ENCODE measurements around the gene DAAM1. TPM values are rescaled to one million over a fixed set of nuclear protein-coding genes. Genes with fewer than 3 reads are reported as not detected.

The DAAM1 gene
- total RNA-seq, 2 experiments from 2014 or later: 12.1 to 15.9 TPM

DNA sequence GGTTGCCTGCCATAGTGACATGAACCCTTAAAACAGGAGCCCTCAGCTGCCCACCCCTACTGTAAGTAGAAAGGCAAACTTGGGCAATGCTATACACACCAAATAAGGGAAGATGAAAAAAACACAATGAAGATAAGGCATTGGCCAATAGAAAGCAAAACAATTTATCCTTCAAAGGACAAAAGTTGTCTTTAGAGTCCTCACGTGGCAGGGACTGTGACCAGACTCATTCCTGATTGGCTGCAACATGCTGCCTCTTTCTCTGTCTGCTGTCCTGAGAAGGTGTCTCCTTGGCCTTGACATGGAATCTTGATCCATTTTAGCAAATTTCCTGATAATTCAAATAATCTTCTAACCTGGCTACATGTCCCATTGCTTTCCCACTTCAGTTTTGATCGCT lies 144.8 kb downstream of the DAAM1 start:
- DNase-seq (no peak), ATAC-seq (no peak)
- H3K27ac Mint-ChIP-seq: no peak overlapping the region
- CTCF ChIA-PET: no interaction called here
- no peaks in the 10 kb centered on the region for H3K27me3 Mint-ChIP-seq
- peaks cover 1% of the 10 kb centered on the region for H3K36me3 Mint-ChIP-seq
- no peaks in the 10 kb centered on the region for H3K9me3 Mint-ChIP-seq (ENCODE audit: low read depth)
- peaks cover 3% of the 10 kb centered on the region for H3K4me1 Mint-ChIP-seq
- no peak overlapping the region for H3K4me3 Mint-ChIP-seq

DNA sequence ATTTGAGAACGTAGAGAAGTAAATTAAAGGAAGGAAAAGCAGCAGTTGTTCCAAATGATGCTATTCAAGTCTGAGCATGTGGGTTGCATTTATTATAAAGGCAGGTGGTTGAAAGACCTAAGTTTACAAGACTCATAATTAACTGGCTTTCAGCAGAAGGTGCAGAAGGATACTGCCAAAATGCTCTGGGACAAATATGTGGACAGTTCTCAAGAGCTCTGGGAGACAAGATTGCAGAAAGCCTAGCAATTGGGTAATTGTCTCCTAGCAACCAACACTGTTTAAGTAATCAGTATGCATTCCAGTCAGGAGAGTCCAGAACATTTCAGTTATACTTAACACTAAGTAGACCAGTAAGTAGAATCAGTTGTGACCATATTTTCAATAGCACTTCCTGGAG lies 145.2 kb downstream of the DAAM1 start:
- Mint-ChIP-seq H3K9me3 (ENCODE audit: low read depth) (no peaks in the 10 kb centered on the region), H3K4me3 (no peak overlapping the region), H3K4me1 (peaks cover 3% of the 10 kb centered on the region), H3K36me3 (peaks cover 1% of the 10 kb centered on the region), H3K27me3 (no peaks in the 10 kb centered on the region), H3K27ac (no peak overlapping the region)
- no peak for ATAC-seq
- CTCF ChIA-PET: no interaction called here
- DNase-seq: no peak

DNA sequence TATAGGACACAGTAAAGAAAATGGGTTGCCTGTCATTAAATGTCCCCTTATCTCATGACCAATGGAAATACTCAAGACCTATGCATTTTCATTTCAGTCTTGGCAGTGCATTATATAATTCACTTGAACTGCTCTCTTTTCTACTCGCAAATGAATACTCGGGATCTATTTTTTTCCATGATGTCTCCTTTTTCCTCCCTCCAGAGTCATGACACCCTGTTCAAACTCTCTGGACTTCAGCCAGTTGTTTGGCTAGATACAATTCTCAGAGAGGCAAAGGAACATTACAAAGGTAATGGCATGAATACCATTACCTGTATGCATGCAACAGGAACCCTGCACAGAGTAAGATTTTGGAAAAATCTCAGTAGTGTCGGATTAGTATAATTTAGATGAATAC lies 145.8 kb downstream of the DAAM1 start:
- ATAC-seq (no peak), DNase-seq (no peak)
- peaks cover 1% of the 10 kb centered on the region for H3K36me3 Mint-ChIP-seq
- no peaks in the 10 kb centered on the region for H3K9me3 Mint-ChIP-seq (ENCODE audit: low read depth)
- H3K27me3 Mint-ChIP-seq: no peaks in the 10 kb centered on the region
- CTCF ChIA-PET: no interaction called here
- H3K4me1 Mint-ChIP-seq: peaks cover 3% of the 10 kb centered on the region
- H3K4me3 Mint-ChIP-seq: no peak overlapping the region
- H3K27ac Mint-ChIP-seq: no peak overlapping the region

DNA sequence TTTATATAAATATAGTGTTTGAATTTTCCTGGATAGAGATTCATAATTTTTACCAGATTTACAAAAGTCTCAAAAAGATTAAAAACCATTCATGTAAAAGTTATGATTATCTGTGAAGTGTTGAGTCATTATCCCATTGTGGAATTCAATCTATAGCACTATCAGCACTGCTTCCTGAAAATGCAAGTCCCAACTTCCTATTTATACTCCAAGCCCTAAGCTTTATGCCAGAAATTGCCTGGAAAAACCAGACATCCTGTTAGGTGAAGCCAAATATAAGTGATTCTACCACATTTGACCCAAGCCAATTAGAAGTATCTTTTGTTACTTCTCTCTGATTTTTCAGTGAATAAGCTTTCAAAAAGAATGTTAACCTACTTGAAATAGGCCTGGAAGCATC lies 147.6 kb downstream of the DAAM1 start:
- Mint-ChIP-seq H3K36me3 (peaks cover 3% of the 10 kb centered on the region), H3K4me1 (no peaks in the 10 kb centered on the region), H3K4me3 (no peak overlapping the region), H3K9me3 (ENCODE audit: low read depth) (no peaks in the 10 kb centered on the region), H3K27me3 (no peaks in the 10 kb centered on the region), H3K27ac (no peak overlapping the region)
- CTCF ChIA-PET: interaction anchor here (1.2 kb wide), 1 partner anchor 9 kb away, joined by 3 read pairs; no protein-coding TSS in a partner anchor
- no peak for ATAC-seq
- DNase-seq: no peak

DNA sequence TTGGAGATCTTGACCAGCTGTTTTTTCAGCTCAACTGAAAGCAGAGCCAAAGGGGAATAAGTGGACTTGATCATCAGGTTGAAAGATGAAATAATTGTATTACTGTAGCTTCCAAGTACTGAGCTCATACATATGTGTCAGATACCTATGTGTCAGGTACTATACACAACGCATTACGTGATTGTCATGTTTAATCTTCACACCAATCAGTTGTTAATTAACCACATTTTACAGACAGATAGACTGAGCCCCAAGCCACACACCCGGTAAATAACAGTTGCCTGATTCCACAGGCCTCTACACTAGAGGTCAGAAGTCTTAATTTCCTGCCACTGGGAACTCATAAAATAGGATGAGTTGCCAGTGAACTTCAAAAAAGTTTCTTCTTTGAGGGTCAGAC lies 148.2 kb downstream of the DAAM1 start:
- Mint-ChIP-seq H3K27me3 (no peaks in the 10 kb centered on the region), H3K27ac (no peak overlapping the region), H3K4me1 (no peaks in the 10 kb centered on the region), H3K36me3 (peaks cover 3% of the 10 kb centered on the region), H3K9me3 (ENCODE audit: low read depth) (no peaks in the 10 kb centered on the region), H3K4me3 (no peak overlapping the region)
- no peak for DNase-seq
- ATAC-seq: no peak
- CTCF ChIA-PET: interaction anchor here (1.2 kb wide), 1 partner anchor 9 kb away, joined by 3 read pairs; no protein-coding TSS in a partner anchor

DNA sequence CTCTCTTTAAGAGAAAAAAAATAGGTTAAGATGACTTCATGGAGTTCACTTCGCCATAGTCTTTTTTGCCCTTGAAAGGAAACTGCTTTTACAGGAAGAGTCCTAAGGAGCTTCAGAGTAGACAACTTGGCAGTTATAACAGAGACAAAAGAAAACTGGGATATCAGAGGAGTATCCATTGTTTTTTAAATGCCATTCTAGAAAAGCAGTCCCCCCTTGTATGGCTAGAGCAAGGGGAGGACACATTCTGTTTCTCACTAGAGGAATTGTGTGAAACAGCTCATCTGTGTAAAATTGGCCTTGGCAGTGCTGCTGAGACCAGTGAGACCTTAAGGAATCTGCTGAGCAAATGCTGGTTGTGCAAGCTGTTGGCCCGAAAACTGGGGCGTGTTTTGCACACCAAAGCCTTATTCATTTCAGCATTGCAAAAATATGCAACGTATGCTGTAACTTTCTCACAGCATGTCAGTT lies 148.7 kb downstream of the DAAM1 start:
- Mint-ChIP-seq H3K27me3 (no peaks in the 10 kb centered on the region), H3K9me3 (ENCODE audit: low read depth) (no peaks in the 10 kb centered on the region), H3K4me1 (no peaks in the 10 kb centered on the region), H3K4me3 (no peak overlapping the region), H3K36me3 (peaks cover 3% of the 10 kb centered on the region), H3K27ac (no peak overlapping the region)
- ATAC-seq: no peak
- no peak for DNase-seq
- CTCF ChIA-PET: interaction anchor here (1.2 kb wide), 1 partner anchor 10 kb away, joined by 3 read pairs; no protein-coding TSS in a partner anchor

DNA sequence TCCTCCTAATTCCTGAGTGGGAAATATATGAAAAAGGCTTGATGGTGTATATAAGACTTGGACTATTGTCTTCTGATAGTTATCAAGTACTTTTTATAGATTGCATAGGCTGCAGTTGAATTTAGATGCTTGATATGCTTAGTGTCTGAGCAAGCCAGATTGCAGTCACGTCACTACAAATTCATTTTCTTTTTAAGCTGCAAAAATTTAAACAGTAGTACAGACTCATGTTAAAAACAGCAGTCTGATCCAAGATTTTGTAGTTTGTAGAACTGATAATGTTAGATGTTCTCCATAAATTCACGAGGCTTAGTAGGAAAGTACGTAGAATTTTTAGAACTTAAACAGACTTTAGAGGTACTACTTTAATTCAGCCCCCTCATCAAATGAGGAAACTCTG lies 150.3 kb downstream of the DAAM1 start:
- Mint-ChIP-seq H3K4me3 (no peak overlapping the region), H3K27me3 (no peaks in the 10 kb centered on the region), H3K4me1 (no peaks in the 10 kb centered on the region), H3K9me3 (ENCODE audit: low read depth) (no peaks in the 10 kb centered on the region), H3K36me3 (peaks cover 3% of the 10 kb centered on the region), H3K27ac (no peak overlapping the region)
- DNase-seq (no peak), ATAC-seq (no peak)
- CTCF ChIA-PET: interaction anchor here (1.1 kb wide), 1 partner anchor 12 kb away, joined by 4 read pairs; no protein-coding TSS in a partner anchor

DNA sequence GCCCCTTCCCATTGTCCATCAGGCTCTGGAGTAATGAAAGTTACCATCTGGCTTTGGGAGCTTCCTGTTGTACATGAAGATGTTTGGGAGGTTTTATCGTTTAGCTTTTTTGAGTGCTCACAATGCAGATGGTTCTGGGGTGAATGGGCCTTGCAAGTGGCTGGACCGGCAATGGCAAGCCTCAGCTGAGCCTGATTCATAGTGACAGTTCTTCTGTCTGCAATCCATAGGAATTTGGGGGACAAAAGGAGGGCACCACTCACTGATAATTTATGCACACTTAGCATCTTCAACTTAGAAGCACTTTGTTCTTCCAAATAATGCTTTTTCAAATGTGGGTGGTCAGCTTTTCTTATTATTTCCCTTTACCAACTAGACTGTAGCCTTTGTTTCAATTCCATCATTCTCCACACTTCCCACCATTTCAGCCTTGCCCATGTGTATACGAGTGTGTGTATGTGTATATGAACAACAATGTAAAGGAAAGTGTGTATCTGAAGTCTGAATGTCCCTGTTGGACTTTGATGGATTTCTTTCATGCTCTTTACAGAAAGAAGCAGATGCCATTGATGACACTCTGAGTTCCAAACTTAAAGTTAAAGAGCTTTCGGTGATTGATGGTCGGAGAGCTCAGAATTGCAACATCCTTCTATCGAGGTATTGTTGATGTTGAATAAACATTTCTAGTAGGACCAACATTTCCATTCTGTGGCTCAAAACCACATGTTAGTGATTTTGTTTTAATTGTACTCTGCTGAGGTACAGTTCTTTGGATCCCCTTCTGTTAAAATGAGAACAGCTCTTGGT lies 151.3 kb downstream of the DAAM1 start:
- Mint-ChIP-seq H3K36me3 (peaks cover 3% of the 10 kb centered on the region), H3K27ac (no peak overlapping the region), H3K4me1 (no peaks in the 10 kb centered on the region), H3K4me3 (no peak overlapping the region), H3K27me3 (no peaks in the 10 kb centered on the region), H3K9me3 (ENCODE audit: low read depth) (no peaks in the 10 kb centered on the region)
- no peak for ATAC-seq
- DNase-seq: no peak
- CTCF ChIA-PET: interaction anchor here (1.1 kb wide), 1 partner anchor 12 kb away, joined by 4 read pairs; no protein-coding TSS in a partner anchor

DNA sequence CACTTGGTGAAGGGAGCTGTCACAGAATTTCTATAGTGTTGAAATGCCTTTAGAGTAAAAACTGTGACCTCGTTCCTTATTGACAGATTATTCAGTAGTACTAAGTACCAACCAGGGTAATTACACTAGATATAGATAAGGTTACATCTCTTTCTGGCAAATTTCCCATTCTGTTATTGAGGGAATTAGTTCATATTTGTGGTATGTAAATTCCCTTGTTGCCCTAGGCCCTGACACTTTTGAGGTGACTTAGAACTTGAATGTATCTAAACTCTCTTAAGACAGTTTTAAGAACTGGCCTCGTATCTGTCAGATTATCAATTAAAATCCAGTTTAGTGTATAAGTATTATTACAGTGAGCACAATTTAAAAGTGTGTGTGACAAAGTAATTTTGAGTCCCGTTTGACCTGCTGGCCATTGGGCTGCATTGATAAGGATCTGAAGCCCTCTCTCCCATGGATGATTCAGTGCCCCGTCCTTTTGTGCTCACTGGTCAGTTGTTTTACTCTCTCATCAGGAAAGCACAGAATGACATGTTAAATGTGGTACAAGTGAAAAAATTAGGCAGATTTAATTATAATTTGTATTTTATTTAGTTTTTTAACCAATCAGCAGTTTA lies 153.5 kb downstream of the DAAM1 start:
- Mint-ChIP-seq H3K27ac (no peak overlapping the region), H3K4me1 (no peaks in the 10 kb centered on the region), H3K9me3 (ENCODE audit: low read depth) (no peaks in the 10 kb centered on the region), H3K36me3 (peaks cover 3% of the 10 kb centered on the region), H3K27me3 (no peaks in the 10 kb centered on the region), H3K4me3 (no peak overlapping the region)
- DNase-seq (no peak), ATAC-seq (no peak)
- CTCF ChIA-PET: no interaction called here

DNA sequence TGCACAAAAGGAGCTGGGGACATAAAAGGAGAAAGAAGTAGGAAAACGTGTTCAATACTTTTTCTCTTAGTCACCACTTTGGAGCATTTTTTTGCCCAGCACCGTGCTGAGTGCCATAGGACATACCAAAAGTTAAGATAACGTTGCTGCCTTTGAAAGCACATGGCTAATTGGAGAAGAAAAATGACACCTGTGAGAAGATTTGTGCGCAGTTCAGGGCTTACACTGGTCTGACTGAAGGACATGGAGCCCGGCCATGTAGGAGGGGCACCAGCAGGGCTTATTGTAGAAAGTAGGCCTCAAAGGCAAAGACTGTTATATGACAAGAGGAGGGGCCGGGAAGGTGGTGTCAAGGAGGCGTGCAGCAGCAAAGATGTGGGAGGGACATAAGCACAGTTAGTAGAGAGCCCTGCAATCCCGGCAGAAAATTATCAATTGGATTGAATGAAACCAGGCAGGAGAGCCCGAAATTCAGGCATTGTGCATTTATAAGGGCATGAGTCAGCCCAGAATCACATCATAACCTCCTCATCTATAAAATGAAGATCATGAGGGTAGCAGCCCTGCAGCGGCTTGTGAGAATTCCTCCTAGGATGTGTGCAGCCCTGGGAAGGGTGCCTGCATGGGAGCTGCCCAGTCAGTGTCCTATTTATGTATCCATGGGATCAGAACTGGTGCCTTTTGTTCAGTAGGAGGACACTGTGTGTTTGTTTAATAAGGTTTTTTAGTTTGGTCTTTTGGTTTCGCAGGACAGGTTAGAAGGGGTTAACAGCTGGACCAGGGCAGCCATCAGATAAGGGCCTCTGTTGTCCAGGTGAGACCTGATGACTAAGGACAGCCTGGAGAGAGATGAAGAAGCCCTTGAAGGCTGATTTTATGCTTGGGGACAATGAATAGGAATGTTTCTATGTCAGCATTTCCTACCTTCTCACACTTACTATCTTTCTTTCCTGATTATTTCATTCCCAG lies 154.3 kb downstream of the DAAM1 start:
- no peaks in the 10 kb centered on the region for H3K9me3 Mint-ChIP-seq (ENCODE audit: low read depth)
- ATAC-seq (no peak), DNase-seq (no peak)
- no peaks in the 10 kb centered on the region for H3K4me1 Mint-ChIP-seq
- no peak overlapping the region for H3K4me3 Mint-ChIP-seq
- CTCF ChIA-PET: no interaction called here
- no peak overlapping the region for H3K27ac Mint-ChIP-seq
- H3K36me3 Mint-ChIP-seq: peaks cover 3% of the 10 kb centered on the region
- H3K27me3 Mint-ChIP-seq: no peaks in the 10 kb centered on the region

DNA sequence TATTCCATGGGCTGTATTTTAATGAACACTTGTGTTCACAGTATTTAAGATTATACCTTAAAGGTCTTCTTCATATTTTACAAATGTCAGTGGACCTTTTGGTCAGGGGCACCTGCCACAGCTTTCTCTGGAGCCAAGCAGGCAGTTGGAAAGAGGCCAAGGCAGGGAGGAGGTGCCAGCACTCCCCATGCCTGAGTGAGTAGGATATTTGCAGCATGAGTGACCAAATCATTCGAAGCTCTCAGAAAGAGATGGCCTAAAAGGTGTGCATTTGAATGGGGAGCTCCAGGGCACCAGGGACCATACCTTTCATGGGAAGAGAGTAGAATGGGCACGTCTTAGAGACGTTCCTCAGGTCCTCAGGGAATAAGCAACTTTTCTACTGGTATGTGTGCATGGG lies 155.1 kb downstream of the DAAM1 start:
- H3K27ac Mint-ChIP-seq: no peak overlapping the region
- peaks cover 3% of the 10 kb centered on the region for H3K36me3 Mint-ChIP-seq
- H3K9me3 Mint-ChIP-seq (ENCODE audit: low read depth): no peaks in the 10 kb centered on the region
- H3K27me3 Mint-ChIP-seq: no peaks in the 10 kb centered on the region
- H3K4me1 Mint-ChIP-seq: no peaks in the 10 kb centered on the region
- DNase-seq: no peak
- CTCF ChIA-PET: interaction anchor here (1.2 kb wide), 1 partner anchor 9 kb away, joined by 3 read pairs; no protein-coding TSS in a partner anchor
- ATAC-seq: no peak
- no peak overlapping the region for H3K4me3 Mint-ChIP-seq

DNA sequence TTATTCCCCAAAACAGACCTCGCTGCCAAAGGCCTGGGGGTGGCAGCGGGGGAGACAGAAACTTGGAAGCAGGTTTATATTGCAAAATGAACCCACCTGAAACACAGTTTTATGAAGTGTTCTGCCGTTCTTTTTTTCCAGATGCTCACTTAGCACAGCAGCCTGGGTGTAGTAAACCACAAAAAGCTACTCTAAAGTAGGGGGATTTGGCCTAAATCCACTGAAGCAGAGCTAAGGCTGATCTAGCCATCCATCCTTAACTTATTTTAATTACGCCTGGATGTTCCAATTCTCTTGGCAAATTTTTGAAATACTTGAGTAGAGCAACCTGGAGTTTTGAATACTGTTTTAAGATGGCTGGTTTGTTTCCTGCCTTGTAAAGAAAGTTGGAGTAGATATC lies 155.5 kb downstream of the DAAM1 start:
- CTCF ChIA-PET: interaction anchor here (1.2 kb wide), 1 partner anchor 9 kb away, joined by 3 read pairs; no protein-coding TSS in a partner anchor
- H3K4me1 Mint-ChIP-seq: no peaks in the 10 kb centered on the region

More for the DNA sequence above, 155.5 kb downstream of the DAAM1 start:
- Mint-ChIP-seq H3K9me3 (ENCODE audit: low read depth) (no peaks in the 10 kb centered on the region), H3K4me3 (no peak overlapping the region), H3K27me3 (no peaks in the 10 kb centered on the region), H3K27ac (no peak overlapping the region), H3K36me3 (peaks cover 3% of the 10 kb centered on the region)
- ATAC-seq (no peak), DNase-seq (no peak)

Measured in activated CD8-positive, alpha-beta memory T cell treated with anti-CD3 and anti-CD28 coated beads, Interleukin-2, amount 10 ng/mL, durations not matched to agents 7 days and 5 days (primary cell).